GM04504 (cell line): ENCODE results near the gene SNX15.

Source experiments
- DNase-seq: peaks from one replicate; pipeline ENCODE4 v3.0.0-alpha.2; 2012; ENCODE audit warnings: low read depth

Gene SNX15

GRCh38 chr11:65084598-65085375 lies 57.5 kb downstream of the SNX15 start:
- DNase-seq = no peak

- no peak for DNase-seq
These were observed 58.2 kb downstream of the SNX15 start for GRCh38 chr11:65085446-65085845.

- DNase-seq = no peak
These were observed 59.6 kb downstream of the SNX15 start for GRCh38 chr11:65086809-65087208.

GRCh38 chr11:65087216-65087615 lies 60.0 kb downstream of the SNX15 start:
- DNase-seq = no peak

GRCh38 chr11:65087827-65088226 lies 60.6 kb downstream of the SNX15 start:
- DNase-seq = no peak

GRCh38 chr11:65089621-65090020 lies 62.4 kb downstream of the SNX15 start:
- DNase-seq = no peak
